DND-41 (cell line): Measurements from ENCODE around the gene METTL23.

Experiments used
- ATAC-seq: fragments of 200-7000 bp; cut with Tn5 transposase; 3 replicates; pipeline ENCODE4 v1.9.1; 2021; ENCODE audit warnings: low read depth; ENCODE audit not compliant: insufficient read depth
- DNase-seq: peaks from one replicate; pipeline ENCODE4 v3.0.0-alpha.2; 2020
- H2AFZ ChIP-seq: 2 replicates; pipeline ENCODE4 v1.6.0; 2012; ENCODE audit warnings: low read depth, low read length
- H3K27ac ChIP-seq: 2 replicates; pipeline ENCODE4 v1.5.1; 2012; ENCODE audit warnings: low read length, inconsistent platforms
- H3K27me3 ChIP-seq: fragments of 200-600 bp; sonication (generic); 2 replicates; pipeline ENCODE4 v1.6.0; 2012; ENCODE audit warnings: low read length, mild to moderate bottlenecking, inconsistent platforms; ENCODE audit not compliant: insufficient read depth, poor library complexity
- H3K36me3 ChIP-seq: 2 replicates; pipeline ENCODE4 v1.5.1; 2012; ENCODE audit warnings: low read length, inconsistent platforms; ENCODE audit not compliant: insufficient read depth
- H3K4me1 ChIP-seq: 2 replicates; pipeline ENCODE4 v1.5.1; 2012; ENCODE audit warnings: mild to moderate bottlenecking, low read length; ENCODE audit not compliant: insufficient read depth
- H3K4me2 ChIP-seq: 2 replicates; pipeline ENCODE4 v1.6.0; 2012; ENCODE audit warnings: mild to moderate bottlenecking, moderate library complexity, low read length, inconsistent platforms; ENCODE audit not compliant: insufficient read depth
- H3K4me3 ChIP-seq, 2 experiments: fragments of 200-600 bp in 1 of 2; shearing (Covaris generic) in 1 of 2; 2 replicates each; pipeline ENCODE4 v1.5.1; 2012 to 2016; ENCODE audit warnings: inconsistent platforms in 2 of 2, low read length in 2 of 2, mild to moderate bottlenecking in 2 of 2, low read depth in 1 of 2, moderate library complexity in 1 of 2
- H3K79me2 ChIP-seq: 2 replicates; pipeline ENCODE4 v1.6.0; 2012; ENCODE audit warnings: low read length, inconsistent platforms; ENCODE audit not compliant: insufficient read depth
- H3K9ac ChIP-seq: 2 replicates; pipeline ENCODE4 v1.6.0; 2012; ENCODE audit warnings: low read depth, mild to moderate bottlenecking, inconsistent platforms, low read length, moderate library complexity
- H3K9me3 ChIP-seq: 2 replicates; pipeline ENCODE4 v1.5.1; 2012; ENCODE audit warnings: low read length, moderate library complexity, mild to moderate bottlenecking, inconsistent platforms; ENCODE audit not compliant: insufficient read depth, severe bottlenecking
- H4K20me1 ChIP-seq: 2 replicates; pipeline ENCODE4 v1.6.0; 2012; ENCODE audit warnings: low read length; ENCODE audit not compliant: insufficient read depth
- CTCF ChIP-seq: IDR thresholded peaks from 2 replicates; pipeline ENCODE4 v1.5.1; 2012; ENCODE audit warnings: borderline replicate concordance, low read length, moderate library complexity, mild to moderate bottlenecking; ENCODE audit not compliant: poor library complexity, severe bottlenecking; ENCODE audit errors: extremely low read depth
- EZH2 ChIP-seq: IDR thresholded peaks from 3 replicates; pipeline ENCODE4 v1.6.1; 2012; ENCODE audit warnings: borderline replicate concordance, low read depth, mild to moderate bottlenecking, moderate library complexity, low read length, inconsistent platforms; ENCODE audit not compliant: severe bottlenecking

METTL23 gene

GRCh38 chr17:76690596-76691280 is 35.9 kb upstream of the METTL23 start:
- H3K4me3 ChIP-seq: no peak overlapping the region
- no peaks in the 10 kb centered on the region for H3K27me3 ChIP-seq
- ATAC-seq (no peak), DNase-seq (no peak)
- TF ChIP-seq CTCF (no peak), EZH2 (no peak)
- no peak overlapping the region for H3K27ac ChIP-seq
- H3K36me3 ChIP-seq: no peaks in the 10 kb centered on the region
- H3K9ac ChIP-seq: no peak overlapping the region
- no peak overlapping the region for H2AFZ ChIP-seq
- H3K4me2 ChIP-seq: no peak overlapping the region
- H3K79me2 ChIP-seq: no peaks in the 10 kb centered on the region
- no peaks in the 10 kb centered on the region for H4K20me1 ChIP-seq
- H3K4me1 ChIP-seq: no peaks in the 10 kb centered on the region
- H3K9me3 ChIP-seq: no peaks in the 10 kb centered on the region

- Histone ChIP-seq H3K79me2 (no peaks in the 10 kb centered on the region), H3K9me3 (no peaks in the 10 kb centered on the region), H3K9ac (no peak overlapping the region), H3K4me1 (no peaks in the 10 kb centered on the region), H3K27me3 (no peaks in the 10 kb centered on the region), H3K4me2 (no peak overlapping the region), H4K20me1 (no peaks in the 10 kb centered on the region), H3K4me3 (no peak overlapping the region), H3K36me3 (no peaks in the 10 kb centered on the region), H2AFZ (no peak overlapping the region), H3K27ac (no peak overlapping the region)
- no peak for ATAC-seq
- TF ChIP-seq CTCF (no peak), EZH2 (no peak)
- DNase-seq: no peak
Measured at GRCh38 chr17:76691379-76692191, 35.1 kb upstream of the METTL23 start.

GRCh38 chr17:76695059-76695831 is 31.4 kb upstream of the METTL23 start:
- no peaks in the 10 kb centered on the region for H3K4me1 ChIP-seq
- no peaks in the 10 kb centered on the region for H3K79me2 ChIP-seq
- no peaks in the 10 kb centered on the region for H3K27me3 ChIP-seq
- no peaks in the 10 kb centered on the region for H3K9me3 ChIP-seq
- H3K36me3 ChIP-seq: no peaks in the 10 kb centered on the region
- DNase-seq (no peak), ATAC-seq (no peak)
- no peak overlapping the region for H3K9ac ChIP-seq
- H3K4me3 ChIP-seq: no peak overlapping the region
- H3K27ac ChIP-seq: no peak overlapping the region
- H3K4me2 ChIP-seq: no peak overlapping the region
- TF ChIP-seq CTCF (no peak), EZH2 (no peak)
- H4K20me1 ChIP-seq: no peaks in the 10 kb centered on the region
- H2AFZ ChIP-seq: no peak overlapping the region
